Measurements from ENCODE around the gene S100A10. TPM values are rescaled to one million over a fixed set of nuclear protein-coding genes. Genes with fewer than 3 reads are reported as not detected.

Gene S100A10
- total and polyA plus RNA-seq, 2 experiments from 2014 or later: 60.5 to 1,024 TPM

GRCh38 chr1:151981178-151981525 lies 12.5 kb downstream of the S100A10 start:
- in situ Hi-C loops (cut with MboI): no loop called here
- 21 to 32% methylated on average over 5 of the region's 5 CpGs for WGBS, 2 experiments (ENCODE audit: low coverage in 1 of 2, low lambda C conversion rate in 2 of 2, missing lambda C conversion rate in 2 of 2)
- no peaks in the 10 kb centered on the region for H3K27me3 ChIP-seq (replicated peaks; ENCODE audit: insufficient read depth)
- H3K9ac ChIP-seq: peak overlapping the region; percentile 63
- H2AFZ ChIP-seq: no peak overlapping the region
- no peaks in the 10 kb centered on the region for H4K20me1 ChIP-seq (ENCODE audit: insufficient read depth)
- peak overlapping the region; percentile 52 for H3K4me2 ChIP-seq (ENCODE audit: unreplicated experiment)
- H3K79me2 ChIP-seq (ENCODE audit: insufficient read depth): peaks cover 29% of the 10 kb centered on the region
- H3F3A ChIP-seq (ENCODE audit: insufficient read depth): peaks cover 62% of the 10 kb centered on the region
- no peaks in the 10 kb centered on the region for H3K9me2 ChIP-seq (ENCODE audit: insufficient read depth)
- H3K27ac ChIP-seq: peak overlapping the region; percentile 85
- no peaks in the 10 kb centered on the region for H3K9me3 ChIP-seq (ENCODE audit: low read depth)
- H3K4me1 ChIP-seq (ENCODE audit: insufficient read depth): peaks cover 38% of the 10 kb centered on the region
- H3K4me3 ChIP-seq: 0 out of 2 replicates have a peak overlapping the region, but pooled peaks have one; percentile 16
- TF ChIP-seq EZH2 (IDR thresholded peaks at IDR 0.05; ENCODE audit: insufficient read depth, poor library complexity, severe bottlenecking) (no peak), EZH2phosphoT487 (IDR thresholded peaks at IDR 0.05; ENCODE audit: insufficient read depth, low read depth) (no peak)
- DNase-seq: peak; percentile 55
- peaks cover 47% of the 10 kb centered on the region for H3K36me3 ChIP-seq (ENCODE audit: low read depth)

DNA sequence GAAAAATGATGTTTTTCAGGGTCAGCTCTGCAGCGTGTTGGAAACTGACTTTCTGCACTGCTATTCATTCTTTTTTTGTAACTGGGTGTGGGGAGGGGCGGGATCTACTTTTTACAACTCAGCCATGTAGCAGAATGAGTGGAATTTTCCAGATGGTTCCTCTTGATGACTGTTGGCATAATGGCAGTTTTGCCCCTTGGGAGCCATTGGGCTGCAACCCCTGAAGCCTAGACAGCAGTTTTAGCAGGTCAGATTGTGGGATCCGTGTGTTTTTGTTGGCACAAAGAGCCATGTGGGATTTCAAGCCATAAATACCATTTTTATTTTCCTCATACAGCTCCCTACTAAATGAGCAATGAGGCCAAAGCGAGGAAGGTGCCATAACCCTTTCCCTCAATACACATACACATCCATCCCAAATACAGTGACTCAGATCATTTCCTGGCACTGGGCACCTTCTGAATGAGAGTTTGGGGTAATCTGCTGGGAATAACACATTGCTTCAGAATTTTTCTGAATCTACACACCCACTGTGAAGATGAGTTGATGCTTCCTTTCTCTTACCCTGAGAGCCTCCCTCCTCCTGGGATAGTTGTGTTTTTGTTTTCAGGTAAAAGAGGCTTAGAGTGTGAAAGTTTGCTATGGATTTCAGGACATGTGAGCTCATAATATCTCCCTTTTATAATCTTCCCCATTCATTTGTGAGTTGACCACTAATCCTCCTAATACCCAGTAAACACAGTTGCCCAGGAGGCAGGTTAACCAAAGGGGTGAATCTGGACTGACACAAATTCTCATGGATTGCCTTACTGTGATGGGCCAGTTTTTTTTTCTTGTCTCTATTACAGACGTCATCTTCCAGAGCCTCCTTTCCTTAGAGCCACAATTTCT lies 13.1 kb downstream of the S100A10 start:
- H3K9me3 ChIP-seq (ENCODE audit: low read depth): no peaks in the 10 kb centered on the region
- 7 to 12% methylated on average over 5 of the region's 5 CpGs for WGBS, 2 experiments (ENCODE audit: low coverage in 1 of 2, low lambda C conversion rate in 2 of 2, missing lambda C conversion rate in 2 of 2)
- no peaks in the 10 kb centered on the region for H4K20me1 ChIP-seq (ENCODE audit: insufficient read depth)
- peaks cover 35% of the 10 kb centered on the region for H3K4me1 ChIP-seq (ENCODE audit: insufficient read depth)
- DNase-seq: peak; percentile 92
- no peaks in the 10 kb centered on the region for H3K27me3 ChIP-seq (replicated peaks; ENCODE audit: insufficient read depth)
- in situ Hi-C loops (cut with MboI): no loop called here
- TF ChIP-seq EZH2phosphoT487 (IDR thresholded peaks at IDR 0.05; ENCODE audit: insufficient read depth, low read depth) (0 out of 2 replicates have a peak, but pooled peaks have one; percentile 51), EZH2 (IDR thresholded peaks at IDR 0.05; ENCODE audit: insufficient read depth, poor library complexity, severe bottlenecking) (no peak)
- peak overlapping the region; percentile 16; the same call in 1 of the 2 replicates for H3K4me3 ChIP-seq
- peak overlapping the region; percentile 63 for H3K9ac ChIP-seq
- H3K9me2 ChIP-seq (ENCODE audit: insufficient read depth): no peaks in the 10 kb centered on the region
- H3K4me2 ChIP-seq (ENCODE audit: unreplicated experiment): peak overlapping the region; percentile 52
- H3K36me3 ChIP-seq (ENCODE audit: low read depth): peaks cover 41% of the 10 kb centered on the region
- peaks cover 62% of the 10 kb centered on the region for H3F3A ChIP-seq (ENCODE audit: insufficient read depth)
- H3K27ac ChIP-seq: peak overlapping the region; percentile 85
- H2AFZ ChIP-seq: no peak overlapping the region
- peaks cover 23% of the 10 kb centered on the region for H3K79me2 ChIP-seq (ENCODE audit: insufficient read depth)

GRCh38 chr1:151978922-151979321 lies 14.7 kb downstream of the S100A10 start:
- peaks cover 35% of the 10 kb centered on the region for H3K4me1 ChIP-seq (ENCODE audit: insufficient read depth)
- TF ChIP-seq EZH2 (IDR thresholded peaks at IDR 0.05; ENCODE audit: insufficient read depth, poor library complexity, severe bottlenecking): no peak
- TF ChIP-seq EZH2phosphoT487 (IDR thresholded peaks at IDR 0.05; ENCODE audit: insufficient read depth, low read depth): no peak
- H3K4me3 ChIP-seq: no peak overlapping the region
- no peak overlapping the region for H3K9ac ChIP-seq
- peaks cover 26% of the 10 kb centered on the region for H3K36me3 ChIP-seq (ENCODE audit: low read depth)
- H3K27ac ChIP-seq: no peak overlapping the region
- peaks cover 62% of the 10 kb centered on the region for H3F3A ChIP-seq (ENCODE audit: insufficient read depth)
- no peaks in the 10 kb centered on the region for H3K9me3 ChIP-seq (ENCODE audit: low read depth)
- no peak overlapping the region for H3K4me2 ChIP-seq (ENCODE audit: unreplicated experiment)
- peaks cover 9% of the 10 kb centered on the region; the same call in 1 of the 2 replicates for H3K79me2 ChIP-seq (ENCODE audit: insufficient read depth)
- 59 to 70% methylated on average over 5 of the region's 5 CpGs for WGBS, 2 experiments (ENCODE audit: low coverage in 1 of 2, low lambda C conversion rate in 2 of 2, missing lambda C conversion rate in 2 of 2)
- no peak for DNase-seq
- no peaks in the 10 kb centered on the region for H3K9me2 ChIP-seq (ENCODE audit: insufficient read depth)
- in situ Hi-C loops (cut with MboI): no loop called here
- no peaks in the 10 kb centered on the region for H3K27me3 ChIP-seq (replicated peaks; ENCODE audit: insufficient read depth)
- no peak overlapping the region for H2AFZ ChIP-seq
- no peaks in the 10 kb centered on the region for H4K20me1 ChIP-seq (ENCODE audit: insufficient read depth)

GRCh38 chr1:151977662-151978230 lies 15.9 kb downstream of the S100A10 start:
- peaks cover 53% of the 10 kb centered on the region for H3F3A ChIP-seq (ENCODE audit: insufficient read depth)
- DNase-seq: no peak
- H3K9ac ChIP-seq: no peak overlapping the region
- no peaks in the 10 kb centered on the region for H4K20me1 ChIP-seq (ENCODE audit: insufficient read depth)
- WGBS, 2 experiments (ENCODE audit: low coverage in 1 of 2, low lambda C conversion rate in 2 of 2, missing lambda C conversion rate in 2 of 2): 87 to 92% methylated on average over 5 of the region's 5 CpGs
- peaks cover 14% of the 10 kb centered on the region for H3K36me3 ChIP-seq (ENCODE audit: low read depth)
- H3K4me2 ChIP-seq (ENCODE audit: unreplicated experiment): no peak overlapping the region
- no peak overlapping the region for H3K4me3 ChIP-seq
- TF ChIP-seq EZH2phosphoT487 (IDR thresholded peaks at IDR 0.05; ENCODE audit: insufficient read depth, low read depth) (no peak), EZH2 (IDR thresholded peaks at IDR 0.05; ENCODE audit: insufficient read depth, poor library complexity, severe bottlenecking) (no peak)
- no peak overlapping the region for H3K27ac ChIP-seq
- no peaks in the 10 kb centered on the region for H3K9me3 ChIP-seq (ENCODE audit: low read depth)
- in situ Hi-C loops (cut with MboI): no loop called here
- H3K27me3 ChIP-seq (replicated peaks; ENCODE audit: insufficient read depth): no peaks in the 10 kb centered on the region
- H3K4me1 ChIP-seq (ENCODE audit: insufficient read depth): peaks cover 43% of the 10 kb centered on the region
- no peaks in the 10 kb centered on the region for H3K79me2 ChIP-seq (ENCODE audit: insufficient read depth)
- no peaks in the 10 kb centered on the region for H3K9me2 ChIP-seq (ENCODE audit: insufficient read depth)
- H2AFZ ChIP-seq: no peak overlapping the region
